Natural killer cell (primary cell): Measurements from ENCODE around the gene ZNRF4. TPM values are rescaled to one million over a fixed set of nuclear protein-coding genes. Genes with fewer than 3 reads are reported as not detected.

Experiments
- ATAC-seq, 3 donors: fragments of 150-1000 bp in 2 of 3; fragments of 200-7000 bp in 1 of 3; cut with Tn5 transposase; 1 replicate in 1 of 3; 2 replicates in 2 of 3; pipeline ENCODE4 v1.10.0; 2021; ENCODE audit warnings: mild to moderate bottlenecking in 2 of 3, moderate library complexity in 2 of 3
- DNase-seq, 2 donors: peaks; one replicate each; pipeline versions ENCODE4 v3.0.0 to v3.0.0-alpha.2; 2013 to 2021; ENCODE audit warnings: mixed read lengths in 1 of 2
- H3K27ac ChIP-seq: one replicate; pipeline ENCODE4 v1.5.1; 2013; ENCODE audit warnings: mild to moderate bottlenecking, low read length
- H3K27me3 ChIP-seq: one replicate; pipeline ENCODE4 v1.6.1; 2013; ENCODE audit warnings: low read length; ENCODE audit not compliant: control insufficient read depth, insufficient read depth
- H3K36me3 ChIP-seq: one replicate; pipeline ENCODE4 v1.6.1; 2013; ENCODE audit warnings: low read length; ENCODE audit not compliant: control insufficient read depth, insufficient read depth
- H3K4me1 ChIP-seq: one replicate; pipeline ENCODE4 v1.6.1; 2013; ENCODE audit warnings: low read length; ENCODE audit not compliant: control insufficient read depth, insufficient read depth
- H3K4me3 ChIP-seq: one replicate; pipeline ENCODE4 v1.5.1; 2013; ENCODE audit warnings: low read length
- H3K9me3 ChIP-seq: one replicate; pipeline ENCODE4 v1.6.1; 2013; ENCODE audit warnings: low read length; ENCODE audit not compliant: control insufficient read depth, insufficient read depth
- H3K27ac Mint-ChIP-seq, 2 donors: one replicate each; pipeline ENCODE4 v1.8.0; 2022; ENCODE audit warnings: mild to moderate bottlenecking in 2 of 2, mixed read lengths in 2 of 2, moderate library complexity in 1 of 2
- H3K27me3 Mint-ChIP-seq, 2 donors: one replicate each; pipeline ENCODE4 v1.8.0; 2022; ENCODE audit warnings: low read depth in 2 of 2, mixed read lengths in 2 of 2
- H3K36me3 Mint-ChIP-seq: one replicate; pipeline ENCODE4 v1.8.0; 2022; ENCODE audit warnings: mixed read lengths
- H3K4me1 Mint-ChIP-seq, 2 donors: one replicate each; pipeline ENCODE4 v1.8.0; 2022; ENCODE audit warnings: mixed read lengths in 2 of 2
- H3K4me3 Mint-ChIP-seq: one replicate; pipeline ENCODE4 v1.8.0; 2022; ENCODE audit warnings: mild to moderate bottlenecking, moderate library complexity, mixed read lengths
- H3K9me3 Mint-ChIP-seq, 2 donors: one replicate each; pipeline ENCODE4 v1.8.0; 2022; ENCODE audit warnings: mixed read lengths in 2 of 2
- CTCF ChIP-seq: fragments of 200-600 bp; IDR thresholded peaks from one replicate; pipeline ENCODE4 v1.8.0; 2022; ENCODE audit warnings: antibody characterized with exemption
- WGBS: methylation state at CpG from one replicate; pipeline ENCODE4 v1.1.7; 2013; ENCODE audit warnings: missing lambda C conversion rate; ENCODE audit not compliant: insufficient coverage; 5-methylcytosine and 5-hydroxymethylcytosine counted together
- intact Hi-C: fragments of 100-400 bp; cut with micrococcal nuclease; formaldehyde crosslinking; loops from one replicate; pipeline ENCODE4 v1.14.2; 2022
- total RNA-seq, 4 donors: library from RNA; stranded (reverse); fragments of 120-200 nt in 1 of 4; gene quantifications; one replicate each; pipeline versions ENCODE4 v1.2.3 to v1.2.4, GENCODE V29; 2013 to 2022

The ZNRF4 gene
- total RNA-seq, 3 donors from 2014 or later (not counting 1 experiment from before 2014, with no cell fraction given) = not detected

DNA sequence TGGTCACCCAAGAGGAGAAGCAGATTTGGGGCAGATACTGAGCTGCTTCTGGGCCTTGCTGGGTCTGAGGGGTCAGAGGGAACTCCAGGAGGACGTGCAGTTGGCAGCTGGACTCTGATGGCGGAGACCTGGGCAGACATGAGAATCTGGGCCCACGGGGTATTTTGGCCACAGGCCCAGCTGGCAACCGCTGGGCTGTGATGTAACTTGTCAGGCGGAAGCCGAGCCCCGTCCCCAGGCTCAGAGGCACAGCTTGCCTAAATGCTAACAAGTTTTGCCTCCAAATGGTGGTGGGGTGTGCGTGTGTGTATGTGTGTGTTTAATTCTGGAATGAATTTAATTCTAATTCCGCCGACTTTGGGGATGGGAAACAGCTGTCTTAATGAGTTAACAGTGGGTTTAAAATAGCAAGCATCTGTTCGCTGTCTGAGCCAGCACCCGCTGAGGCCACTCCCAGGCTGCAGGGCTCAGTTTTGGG lies 11.6 kb downstream of the ZNRF4 start:
- intact Hi-C loops = no loop called here
- Histone ChIP-seq H3K27ac (no peak overlapping the region), H3K4me3 (no peak overlapping the region), H3K27me3 (no peaks in the 10 kb centered on the region), H3K9me3 (no peaks in the 10 kb centered on the region), H3K36me3 (no peaks in the 10 kb centered on the region), H3K4me1 (no peaks in the 10 kb centered on the region)
- H3K9me3 Mint-ChIP-seq = no peaks in the 10 kb centered on the region
- no peak overlapping the region for H3K4me3 Mint-ChIP-seq
- H3K4me1 Mint-ChIP-seq = no peaks in the 10 kb centered on the region
- no peak for TF ChIP-seq CTCF
- no peaks in the 10 kb centered on the region for H3K36me3 Mint-ChIP-seq
- no peak overlapping the region for H3K27ac Mint-ChIP-seq
- 63% methylated on average over 12 of the region's 12 CpGs for WGBS
- H3K27me3 Mint-ChIP-seq = peaks cover 0 to 12% of the 10 kb centered on the region in 2 donors
- DNase-seq (no peak), ATAC-seq (no peak)

- no peaks in the 10 kb centered on the region for H3K4me1 ChIP-seq
- H3K4me3 Mint-ChIP-seq = no peak overlapping the region
- DNase-seq (no peak), ATAC-seq (no peak)
- H3K4me1 Mint-ChIP-seq = no peaks in the 10 kb centered on the region
- H3K27ac ChIP-seq = no peak overlapping the region
- no peak overlapping the region for H3K4me3 ChIP-seq
- no peaks in the 10 kb centered on the region for H3K36me3 ChIP-seq
- intact Hi-C loops = no loop called here
- H3K27ac Mint-ChIP-seq = no peak overlapping the region
- no peaks in the 10 kb centered on the region for H3K9me3 ChIP-seq
- H3K27me3 Mint-ChIP-seq = peaks cover 0 to 10% of the 10 kb centered on the region in 2 donors
- no peaks in the 10 kb centered on the region for H3K9me3 Mint-ChIP-seq
- H3K36me3 Mint-ChIP-seq = no peaks in the 10 kb centered on the region
- WGBS = 74% methylated on average over 12 of the region's 12 CpGs
- no peak for TF ChIP-seq CTCF
- no peaks in the 10 kb centered on the region for H3K27me3 ChIP-seq
Measured at GRCh38 chr19:5470264-5470671, 15.1 kb downstream of the ZNRF4 start.

GRCh38 chr19:5472286-5472685 lies 17.1 kb downstream of the ZNRF4 start:
- peaks cover 0 to 4% of the 10 kb centered on the region in 2 donors for H3K27me3 Mint-ChIP-seq

More at GRCh38 chr19:5472286-5472685, 17.1 kb downstream of the ZNRF4 start:
- Mint-ChIP-seq H3K27ac (no peak overlapping the region), H3K4me1 (no peaks in the 10 kb centered on the region), H3K36me3 (no peaks in the 10 kb centered on the region), H3K4me3 (no peak overlapping the region), H3K9me3 (no peaks in the 10 kb centered on the region)
- Histone ChIP-seq H3K27ac (no peak overlapping the region), H3K4me1 (no peaks in the 10 kb centered on the region), H3K27me3 (no peaks in the 10 kb centered on the region), H3K9me3 (no peaks in the 10 kb centered on the region), H3K4me3 (no peak overlapping the region), H3K36me3 (no peaks in the 10 kb centered on the region)
- TF ChIP-seq CTCF = no peak
- ATAC-seq = no peak
- DNase-seq = no peak
- intact Hi-C loops = no loop called here
- 78% methylated on average over 16 of the region's 16 CpGs for WGBS
